Dedifferentiated amniotic fluid mesenchymal stem cell (primary cell): ENCODE results near the gene LCAT.
"Not testable (repeated sequence)": the region's sequence is repeated elsewhere in the genome, so short reads cannot be mapped to it uniquely, and the experiment has no call there.

ENCODE experiments used
- DNase-seq: peaks from one replicate; pipeline ENCODE4 v3.0.0-alpha.2; 2016; ENCODE audit errors: extremely low spot score

LCAT gene

GRCh38 chr16:67946966-67947558 lies 3.1 kb upstream of the LCAT start:
- DNase-seq, result no peak

DNA sequence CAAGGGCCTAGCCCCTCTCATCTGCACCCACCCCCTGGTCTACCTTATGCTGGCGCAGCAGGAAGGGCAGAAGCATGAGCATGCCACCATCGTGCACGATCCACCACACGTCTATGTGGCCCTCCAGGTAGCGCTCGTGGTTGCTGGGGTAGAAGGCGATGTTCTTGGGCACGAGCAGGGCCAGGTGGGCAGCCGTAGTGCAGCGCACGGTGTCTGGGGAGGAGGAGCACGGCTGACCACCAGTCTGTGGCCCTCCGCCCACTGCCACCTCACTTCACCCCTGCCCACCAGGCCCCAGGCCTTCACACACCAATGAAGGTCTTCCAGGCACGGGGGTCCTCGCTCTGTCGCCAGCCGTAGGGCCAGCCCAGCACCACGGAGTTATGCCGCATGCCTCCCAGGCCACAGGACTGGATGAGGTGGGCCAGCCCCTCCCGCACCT lies 2.2 kb upstream of the LCAT start:
- DNase-seq, result no peak

GRCh38 chr16:67945392-67945933 lies 1.5 kb upstream of the LCAT start:
- no peak for DNase-seq

GRCh38 chr16:67944690-67945391 lies 921 bp upstream of the LCAT start:
- no peak for DNase-seq

GRCh38 chr16:67943256-67943618 lies 683 bp downstream of the LCAT start:
- DNase-seq, result no peak

GRCh38 chr16:67942510-67943255 lies 1.2 kb downstream of the LCAT start:
- DNase-seq, result no peak

GRCh38 chr16:67942200-67942509 lies 1.8 kb downstream of the LCAT start:
- DNase-seq, result no peak

DNA sequence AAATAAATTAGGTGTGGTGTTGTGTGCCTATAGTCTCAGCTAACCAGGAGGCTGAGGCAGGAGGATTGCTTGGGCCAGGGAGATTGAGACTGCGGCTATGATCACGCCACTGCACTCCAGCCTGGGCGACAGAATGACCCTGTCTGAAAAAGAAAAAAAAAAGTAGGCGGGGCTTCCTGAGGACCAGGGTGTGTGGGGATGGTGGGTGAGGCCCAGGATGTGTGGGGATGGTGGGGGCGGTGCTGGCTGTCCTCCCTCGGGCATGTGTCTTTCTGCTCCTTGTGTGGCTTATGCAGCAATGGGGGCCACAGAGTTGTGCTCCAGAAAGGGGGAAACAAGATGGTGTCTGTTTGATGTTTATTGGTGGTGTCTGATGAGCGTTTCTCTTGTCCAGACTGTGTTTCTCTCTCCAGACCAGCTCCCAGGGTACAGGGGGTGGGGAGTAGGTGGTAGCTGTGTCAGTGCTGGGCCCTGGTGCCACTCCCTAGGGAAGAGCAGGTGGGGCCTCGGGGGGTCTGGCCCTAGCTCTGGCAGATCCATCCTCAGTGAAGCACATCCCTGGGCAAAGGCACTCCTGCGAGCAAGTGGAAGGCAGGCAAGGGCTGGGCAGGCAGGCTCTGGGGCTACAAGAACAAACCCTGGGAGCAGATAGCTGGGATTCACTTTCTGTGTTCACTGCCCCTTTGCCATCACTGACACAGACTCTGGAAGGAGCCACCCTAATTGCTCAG lies 2.3 kb downstream of the LCAT start:
- DNase-seq, result no peak

DNA sequence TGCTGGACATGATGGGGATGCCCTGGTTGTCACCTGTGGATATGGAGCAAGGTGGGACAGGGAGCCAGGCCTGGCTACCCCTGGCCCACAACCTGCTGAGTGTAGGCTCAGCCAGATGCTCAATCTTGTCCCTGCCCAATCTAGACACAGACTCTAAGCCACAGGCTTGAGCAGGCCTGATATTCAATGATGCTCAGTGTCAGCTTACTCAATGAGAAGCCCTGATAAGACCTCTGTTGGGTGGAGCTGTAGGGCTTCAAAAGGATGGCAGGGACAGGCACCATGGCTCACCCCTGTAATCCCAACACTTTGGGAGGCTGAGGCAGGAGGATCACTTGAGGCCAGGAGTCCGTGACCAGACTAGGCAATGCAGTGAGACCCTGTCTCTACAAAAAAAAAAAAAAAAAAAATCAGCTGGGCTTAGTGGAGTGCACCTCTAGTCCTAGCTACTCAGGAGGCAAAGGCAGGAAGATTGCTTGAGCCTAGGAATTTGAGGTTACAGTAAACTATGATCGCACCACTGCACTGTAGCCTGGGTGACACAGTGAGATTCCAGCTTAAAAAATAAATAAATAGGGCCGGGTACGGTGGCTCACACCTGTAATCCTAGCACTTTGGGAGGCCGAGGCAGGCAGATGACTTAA lies 3.4 kb downstream of the LCAT start:
- no peak for DNase-seq

DNA sequence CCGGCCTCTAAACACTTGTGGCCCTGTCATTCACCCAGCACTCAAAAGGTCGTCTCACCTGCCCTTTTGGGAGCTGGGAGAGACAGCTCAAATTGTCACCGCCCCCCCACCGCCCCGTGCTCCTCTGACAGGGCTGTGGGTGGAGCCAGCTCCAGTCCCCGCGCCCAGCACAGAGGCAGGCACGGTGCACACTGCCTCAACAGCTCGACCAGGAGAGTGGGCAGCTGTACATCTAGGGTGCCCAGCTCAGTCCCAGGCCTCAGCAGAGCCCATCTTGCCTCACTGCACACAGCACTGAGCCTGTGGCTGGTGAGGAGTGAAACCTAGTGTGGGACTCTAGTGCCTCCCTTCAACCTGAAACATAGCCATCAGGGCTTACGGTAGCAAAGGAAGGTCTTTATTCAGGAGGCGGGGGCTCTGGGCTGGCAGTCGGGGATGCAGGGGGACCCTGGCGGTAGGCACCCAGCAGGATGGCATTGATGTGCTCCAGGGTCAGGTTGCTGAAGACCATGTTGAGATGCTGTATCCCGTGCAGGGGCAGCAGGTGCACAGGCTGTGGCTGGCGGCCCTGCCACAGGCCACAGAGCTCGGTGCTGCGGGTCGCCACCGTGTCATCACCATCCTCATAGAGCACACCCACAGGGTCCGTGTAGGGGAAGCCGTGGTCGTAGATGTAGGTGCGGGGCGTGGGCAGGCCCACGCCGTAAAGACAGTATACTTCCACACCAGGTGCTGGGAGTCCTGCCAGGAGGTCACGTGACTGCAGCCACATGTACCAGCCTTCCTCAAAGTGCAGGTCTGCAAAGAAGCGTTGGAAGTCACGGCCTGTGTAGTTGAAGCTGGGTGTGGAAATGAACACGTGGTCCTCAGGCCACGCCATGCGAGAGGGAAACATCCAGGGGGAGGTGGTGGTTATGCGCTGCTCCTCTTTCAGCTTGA lies 4.1 kb downstream of the LCAT start:
- no peak for DNase-seq

- DNase-seq, result not testable (repeated sequence)
These were observed 6.2 kb downstream of the LCAT start for GRCh38 chr16:67937713-67938112.

DNA sequence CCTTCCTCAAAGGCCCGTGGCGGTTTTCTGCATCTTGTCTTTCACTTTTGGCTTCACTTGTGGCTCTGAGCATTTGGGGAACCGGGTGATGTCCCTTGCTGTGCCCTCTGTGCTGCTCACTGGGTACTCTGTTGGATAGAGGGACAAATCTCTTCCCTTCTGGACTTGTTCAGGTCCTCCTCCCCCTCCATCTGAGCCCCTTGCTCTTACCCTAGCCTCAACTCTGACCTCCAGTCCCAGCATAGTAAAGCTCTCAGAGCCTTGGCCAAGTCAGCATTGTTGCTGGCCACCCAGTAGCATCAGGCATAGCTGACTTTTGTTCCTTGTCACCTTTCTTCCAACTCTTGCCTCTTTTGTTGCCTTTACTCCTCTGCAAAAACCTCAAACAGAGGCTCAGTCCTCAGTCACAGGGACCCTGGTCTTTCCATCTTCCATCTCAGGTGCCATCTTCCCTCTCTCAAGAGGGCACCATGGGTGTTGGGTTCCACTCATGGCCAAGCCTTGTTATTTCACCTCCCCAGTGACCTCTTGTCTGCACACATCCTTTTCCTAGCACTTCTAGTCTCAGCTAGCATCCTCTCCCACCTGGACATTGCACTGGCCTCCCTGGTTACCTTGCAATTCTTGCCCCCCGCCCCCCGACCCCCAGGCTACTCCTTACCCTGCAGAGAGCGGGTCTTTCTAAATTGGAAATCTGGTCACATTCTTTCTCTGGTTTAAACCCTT lies 6.9 kb downstream of the LCAT start:
- DNase-seq, result peak; percentile 77

GRCh38 chr16:67936124-67936879 lies 7.6 kb downstream of the LCAT start, which contains the start of gene PSMB10:
TSS of gene PSMB10 (minus strand) at chr16:67936850. CDS start at chr16:67936749, 101 bp downstream.
- no peak for DNase-seq

- DNase-seq, result peak; percentile 81
These were observed 8.4 kb downstream of the LCAT start for GRCh38 chr16:67935402-67936123.

DNA sequence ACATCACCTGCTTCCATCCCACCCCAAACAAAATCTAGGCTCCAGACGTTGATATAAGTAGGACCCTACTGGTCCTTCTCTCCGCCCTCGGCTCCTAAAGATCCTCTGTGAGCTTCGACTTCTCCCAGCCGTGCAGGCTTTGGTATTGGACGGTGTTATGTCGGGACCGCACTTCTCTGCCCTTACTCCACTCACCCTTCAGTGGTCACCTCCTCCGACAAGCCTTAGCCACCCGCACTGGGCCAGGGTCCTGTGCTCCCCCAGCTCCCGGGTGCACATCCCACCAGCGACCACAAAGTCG lies 8.9 kb downstream of the LCAT start:
- DNase-seq, result no peak

GRCh38 chr16:67934306-67935100 lies 9.4 kb downstream of the LCAT start:
- DNase-seq, result no peak

- DNase-seq, result no peak
These were observed 10.1 kb downstream of the LCAT start for GRCh38 chr16:67933805-67934204.

DNA sequence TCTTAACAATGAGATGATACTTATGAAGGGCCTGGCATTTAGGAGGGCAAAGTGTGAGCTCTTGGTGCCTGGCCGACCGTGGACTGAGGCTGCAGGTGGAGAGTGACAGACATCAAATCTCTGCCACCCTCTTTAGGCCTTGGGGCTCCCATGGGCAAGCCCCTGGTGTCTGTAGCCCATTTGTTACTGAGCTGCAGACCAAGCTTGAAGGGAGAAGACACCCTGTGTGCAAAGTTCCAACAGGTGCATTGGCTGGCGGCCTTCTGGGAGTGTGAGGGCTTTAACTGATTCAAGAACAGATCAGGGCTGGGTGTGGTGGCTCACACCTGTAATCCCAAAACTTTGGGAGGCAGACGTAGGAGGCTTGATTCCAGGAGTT lies 11.5 kb downstream of the LCAT start:
- no peak for DNase-seq
